HL-60/S4 (cell line): ENCODE measurements around the gene PODXL2.

Experiments used
- in situ Hi-C: fragments of 300-500 bp; cut with MboI; formaldehyde crosslinking; loops from 2 replicates; pipeline ENCODE4 v1.14.3; 2022; ENCODE audit warnings: low sequenced_read_pairs

The PODXL2 gene

GRCh38 chr3:127717357-127718244, 88.6 kb downstream of the PODXL2 start:
- in situ Hi-C loops, result no loop called here

- in situ Hi-C loops, result no loop called here
These were observed 89.4 kb downstream of the PODXL2 start for GRCh38 chr3:127718245-127718915.

GRCh38 chr3:127718916-127719290, 89.9 kb downstream of the PODXL2 start:
- in situ Hi-C loops, result no loop called here

GRCh38 chr3:127719369-127719768, 90.4 kb downstream of the PODXL2 start:
- in situ Hi-C loops, result no loop called here

- in situ Hi-C loops, result no loop called here
These were observed 91.3 kb downstream of the PODXL2 start for GRCh38 chr3:127720161-127720823.

GRCh38 chr3:127720985-127721935, 92.3 kb downstream of the PODXL2 start:
- in situ Hi-C loops, result no loop called here

- in situ Hi-C loops, result no loop called here
These were observed 93.3 kb downstream of the PODXL2 start for GRCh38 chr3:127722091-127722784.
